Smooth muscle cell (in vitro differentiated cells): ENCODE measurements around the gene OR2M3. TPM values are rescaled to one million over a fixed set of nuclear protein-coding genes. Genes with fewer than 3 reads are reported as not detected.

ENCODE experiments used
- DNase-seq: peaks from one replicate; lab custom pipeline; 2025; ENCODE audit not compliant: unreplicated experiment; lab: John Stamatoyannopoulos, UW
- H2AFZ ChIP-seq: fragments of 200-600 bp; sonication (generic); 2 replicates; pipeline ENCODE4 v1.6.0; 2016; ENCODE audit warnings: antibody characterized with exemption, low read depth, mild to moderate bottlenecking
- H3F3A ChIP-seq: fragments of 200-600 bp; sonication (generic); 2 replicates; pipeline ENCODE4 v1.6.0; 2017; ENCODE audit warnings: antibody characterized with exemption, low read depth
- H3K27ac ChIP-seq: fragments of 200-600 bp; sonication (generic); 2 replicates; pipeline ENCODE4 v1.5.1; 2016; ENCODE audit warnings: low read depth, mild to moderate bottlenecking
- H3K27me3 ChIP-seq: fragments of 200-600 bp; sonication (generic); 2 replicates; pipeline ENCODE4 v1.6.1; 2016; ENCODE audit warnings: low read depth, mild to moderate bottlenecking
- H3K36me3 ChIP-seq: fragments of 200-600 bp; sonication (generic); 2 replicates; pipeline ENCODE4 v1.5.1; 2016; ENCODE audit warnings: low read depth
- H3K4me1 ChIP-seq: fragments of 200-600 bp; sonication (generic); 2 replicates; pipeline ENCODE4 v1.5.1; 2016; ENCODE audit warnings: low read depth
- H3K4me2 ChIP-seq: fragments of 200-600 bp; sonication (generic); 2 replicates; pipeline ENCODE4 v1.6.0; 2016; ENCODE audit warnings: mild to moderate bottlenecking
- H3K4me3 ChIP-seq: fragments of 200-600 bp; sonication (generic); 2 replicates; pipeline ENCODE4 v1.5.1; 2016; ENCODE audit warnings: mild to moderate bottlenecking
- H3K79me2 ChIP-seq: fragments of 200-600 bp; sonication (generic); 2 replicates; pipeline ENCODE4 v1.6.0; 2016; ENCODE audit warnings: low read depth, mild to moderate bottlenecking
- H3K9ac ChIP-seq: fragments of 200-600 bp; sonication (generic); 2 replicates; pipeline ENCODE4 v1.6.0; 2016; ENCODE audit warnings: low read depth
- H3K9me3 ChIP-seq: fragments of 200-600 bp; sonication (generic); replicated peaks from 2 replicates; pipeline ENCODE4 v1.5.1; 2016; ENCODE audit warnings: low read depth
- H4K20me1 ChIP-seq: fragments of 200-600 bp; sonication (generic); 2 replicates; pipeline ENCODE4 v1.6.0; 2016; ENCODE audit warnings: low read depth
- WGBS: methylation state at CpG from one replicate; pipeline ENCODE4 v1.1.7; 2016; ENCODE audit warnings: low lambda C conversion rate; 5-methylcytosine and 5-hydroxymethylcytosine counted together
- polyA plus RNA-seq: library from polyadenylated mRNA; unstranded; fragments of >200 nt; fragmentation: Nextera tagmentation; extraction: Ambion mirVana; gene quantifications from 2 replicates; pipeline ENCODE4 v1.2.1, GENCODE V29; 2016
- total RNA-seq: library from RNA; depleted of rRNA; stranded (reverse); fragments of >200 nt; gene quantifications from 2 replicates; pipeline ENCODE4 v1.2.3, GENCODE V29; 2014
- TF ChIP-seq, protein P1 (sequence below): fragments of 200-600 bp; sonication (generic); IDR thresholded peaks from 2 replicates; pipeline ENCODE4 v1.5.1; 2017; ENCODE audit warnings: borderline replicate concordance, mild to moderate bottlenecking, antibody characterized with exemption; ENCODE audit not compliant: insufficient read depth, poor library complexity, severe bottlenecking

Gene OR2M3
- total and polyA plus RNA-seq, 2 experiments from 2014 or later = not detected

DNA sequence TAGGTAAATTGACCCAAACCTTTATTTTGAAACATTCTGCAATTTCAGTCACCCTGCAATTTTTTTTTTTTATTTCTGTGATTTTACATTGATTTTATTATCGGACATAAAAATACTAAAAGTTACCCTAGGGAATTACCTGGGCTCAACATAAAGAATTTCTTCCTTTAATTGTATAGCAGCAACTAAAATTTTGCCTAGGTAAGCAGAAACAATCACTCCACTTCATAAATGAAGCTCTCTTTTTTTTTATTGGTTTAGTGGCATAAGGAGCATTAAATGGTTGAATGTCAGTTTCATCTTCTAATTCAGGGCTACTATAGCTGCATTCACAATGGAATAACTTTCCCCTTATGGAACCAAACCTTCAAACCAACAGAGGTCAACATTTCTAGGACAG, 18.8 kb downstream of the OR2M3 start:
- WGBS = 87% methylated on average over 1 of the region's 1 CpG
- Histone ChIP-seq H3K4me2 (no peak overlapping the region), H3K36me3 (no peaks in the 10 kb centered on the region), H3K4me3 (no peak overlapping the region), H3K9me3 (peaks cover 6% of the 10 kb centered on the region), H3K9ac (no peak overlapping the region), H4K20me1 (no peaks in the 10 kb centered on the region), H2AFZ (no peak overlapping the region), H3K4me1 (no peaks in the 10 kb centered on the region), H3F3A (no peaks in the 10 kb centered on the region), H3K79me2 (no peaks in the 10 kb centered on the region), H3K27me3 (no peaks in the 10 kb centered on the region), H3K27ac (no peak overlapping the region)
- no peak for DNase-seq
- TF ChIP-seq, protein P1, sequence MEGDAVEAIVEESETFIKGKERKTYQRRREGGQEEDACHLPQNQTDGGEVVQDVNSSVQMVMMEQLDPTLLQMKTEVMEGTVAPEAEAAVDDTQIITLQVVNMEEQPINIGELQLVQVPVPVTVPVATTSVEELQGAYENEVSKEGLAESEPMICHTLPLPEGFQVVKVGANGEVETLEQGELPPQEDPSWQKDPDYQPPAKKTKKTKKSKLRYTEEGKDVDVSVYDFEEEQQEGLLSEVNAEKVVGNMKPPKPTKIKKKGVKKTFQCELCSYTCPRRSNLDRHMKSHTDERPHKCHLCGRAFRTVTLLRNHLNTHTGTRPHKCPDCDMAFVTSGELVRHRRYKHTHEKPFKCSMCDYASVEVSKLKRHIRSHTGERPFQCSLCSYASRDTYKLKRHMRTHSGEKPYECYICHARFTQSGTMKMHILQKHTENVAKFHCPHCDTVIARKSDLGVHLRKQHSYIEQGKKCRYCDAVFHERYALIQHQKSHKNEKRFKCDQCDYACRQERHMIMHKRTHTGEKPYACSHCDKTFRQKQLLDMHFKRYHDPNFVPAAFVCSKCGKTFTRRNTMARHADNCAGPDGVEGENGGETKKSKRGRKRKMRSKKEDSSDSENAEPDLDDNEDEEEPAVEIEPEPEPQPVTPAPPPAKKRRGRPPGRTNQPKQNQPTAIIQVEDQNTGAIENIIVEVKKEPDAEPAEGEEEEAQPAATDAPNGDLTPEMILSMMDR = no peak

DNA sequence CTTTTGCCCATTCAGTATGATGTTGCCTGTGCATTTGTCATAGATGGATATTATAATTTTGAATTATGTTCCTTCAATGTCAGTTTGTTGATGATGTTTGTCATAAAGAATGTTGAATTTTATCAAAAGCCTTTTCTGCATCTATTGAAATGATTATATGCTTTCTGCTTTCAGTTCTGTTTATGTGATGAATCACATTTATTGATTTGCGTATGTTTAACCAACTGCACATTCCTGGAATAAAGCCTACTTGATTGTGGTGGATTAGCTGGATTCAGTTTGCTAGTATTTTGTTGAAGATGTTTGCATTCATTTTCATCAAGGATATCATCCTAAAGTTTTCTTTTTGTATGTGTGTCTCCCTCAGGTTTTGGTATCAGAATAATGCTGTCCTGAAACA, 28.5 kb downstream of the OR2M3 start:
- DNase-seq = no peak
- Histone ChIP-seq H3F3A (no peaks in the 10 kb centered on the region), H2AFZ (no peak overlapping the region), H4K20me1 (no peaks in the 10 kb centered on the region), H3K9me3 (peaks cover 15% of the 10 kb centered on the region), H3K36me3 (no peaks in the 10 kb centered on the region), H3K9ac (no peak overlapping the region), H3K27me3 (no peaks in the 10 kb centered on the region), H3K4me2 (no peak overlapping the region), H3K27ac (no peak overlapping the region), H3K79me2 (no peaks in the 10 kb centered on the region), H3K4me1 (no peaks in the 10 kb centered on the region), H3K4me3 (no peak overlapping the region)
- TF ChIP-seq, protein P1 = no peak
- WGBS = 63% methylated on average over 1 of the region's 1 CpG

DNA sequence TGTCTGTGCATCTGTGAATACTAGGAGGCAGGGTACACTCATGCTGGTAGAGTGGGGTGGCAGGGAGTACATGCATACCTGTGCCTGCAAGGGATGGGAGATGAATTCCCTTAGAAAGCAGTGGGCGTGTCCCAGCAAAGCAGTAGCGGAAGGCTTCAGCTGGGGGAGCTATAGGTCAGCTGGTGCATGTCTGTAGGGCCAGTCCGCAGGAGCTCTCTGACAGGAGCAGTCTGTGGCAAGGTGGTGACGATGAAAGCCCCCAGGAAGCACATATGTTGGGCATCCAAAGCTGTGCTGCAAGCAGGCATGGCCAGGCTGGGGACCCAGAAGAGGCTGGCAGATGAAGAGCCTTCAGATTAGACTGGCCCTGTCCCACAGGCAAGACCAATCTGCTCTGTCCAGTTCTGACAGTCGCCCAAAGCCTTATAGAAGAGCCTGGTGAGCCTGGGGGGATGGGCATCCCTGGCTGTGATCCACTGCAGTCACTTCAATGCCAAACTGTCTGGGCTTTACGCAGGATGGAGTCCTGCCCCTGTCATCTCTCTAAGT, 32.4 kb downstream of the OR2M3 start:
- TF ChIP-seq, protein P1 = no peak
- Histone ChIP-seq H3K9ac (no peak overlapping the region), H3K4me2 (no peak overlapping the region), H3K27ac (no peak overlapping the region), H3K4me1 (no peaks in the 10 kb centered on the region), H3K27me3 (no peaks in the 10 kb centered on the region), H2AFZ (no peak overlapping the region), H3K79me2 (no peaks in the 10 kb centered on the region), H3K9me3 (peaks cover 14% of the 10 kb centered on the region), H3K36me3 (no peaks in the 10 kb centered on the region), H4K20me1 (no peaks in the 10 kb centered on the region), H3K4me3 (no peak overlapping the region), H3F3A (no peaks in the 10 kb centered on the region)
- no peak for DNase-seq
- 68% methylated on average over 6 of the region's 6 CpGs for WGBS

DNA sequence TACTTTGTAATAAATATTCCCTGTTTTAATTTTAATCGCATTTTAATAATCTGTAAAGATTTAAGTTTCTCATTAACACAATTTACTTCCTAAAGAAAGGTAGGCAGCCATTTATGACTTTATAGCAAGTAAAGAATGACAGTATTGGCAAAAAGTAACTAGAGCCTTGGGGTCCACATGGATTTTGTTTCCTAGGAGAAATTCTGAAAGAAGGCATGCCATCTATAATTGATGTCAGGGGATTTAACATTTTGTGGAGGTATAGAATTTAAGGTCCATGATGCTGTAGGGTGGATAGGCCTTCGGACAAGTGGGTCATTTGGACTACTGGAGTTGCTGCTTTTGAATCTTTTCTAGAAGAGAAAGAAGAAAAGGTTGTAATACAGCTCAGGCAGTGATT, 34.1 kb downstream of the OR2M3 start, which contains the start of gene OR2M4:
TSS of gene OR2M4 (plus strand) at position 301 of the 400 bp plus-strand sequence. CDS start 7,512 bp downstream, outside the sequence.
- DNase-seq = no peak
- Histone ChIP-seq H3K27me3 (no peaks in the 10 kb centered on the region), H3K36me3 (no peaks in the 10 kb centered on the region), H3K4me1 (no peaks in the 10 kb centered on the region), H3K27ac (no peak within 1 kb of the TSS), H4K20me1 (no peaks in the 10 kb centered on the region), H3K4me2 (no peak within 1 kb of the TSS), H3K9ac (no peak within 1 kb of the TSS), H3F3A (no peaks in the 10 kb centered on the region), H3K79me2 (no peaks in the 10 kb centered on the region), H3K4me3 (no peak within 1 kb of the TSS), H3K9me3 (peaks cover 14% of the 10 kb centered on the region), H2AFZ (no peak within 1 kb of the TSS)
- WGBS = 40% methylated on average over 2 of the region's 2 CpGs
- TF ChIP-seq, protein P1 = no peak
